GM12873 (cell line): Measurements from ENCODE around the gene PREX1.

ENCODE experiments used
- TF ChIP-seq, protein P1 (sequence below): IDR thresholded peaks from 2 replicates; pipeline ENCODE4 v1.5.1; 2012; ENCODE audit warnings: low read depth, mild to moderate bottlenecking, moderate library complexity, low read length, control low read depth; ENCODE audit not compliant: insufficient read depth; ENCODE audit errors: missing control alignments

Gene PREX1

DNA sequence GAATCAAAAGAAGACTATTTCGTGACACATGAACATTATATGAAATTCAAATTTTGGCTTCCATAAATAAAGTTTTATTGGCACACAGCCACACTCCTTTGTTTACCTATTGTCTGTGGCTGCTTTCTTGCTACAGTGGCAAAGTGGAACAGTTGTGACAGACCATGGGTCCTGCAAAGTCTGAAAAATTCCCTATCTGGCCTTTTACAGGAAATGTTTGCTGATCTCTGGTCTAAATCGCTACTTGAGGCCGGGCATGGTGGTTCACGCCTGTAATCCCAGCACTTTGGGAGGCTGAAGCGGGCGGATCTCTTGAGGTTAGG lies 23.1 kb upstream of the PREX1 start:
- TF ChIP-seq, protein P1, sequence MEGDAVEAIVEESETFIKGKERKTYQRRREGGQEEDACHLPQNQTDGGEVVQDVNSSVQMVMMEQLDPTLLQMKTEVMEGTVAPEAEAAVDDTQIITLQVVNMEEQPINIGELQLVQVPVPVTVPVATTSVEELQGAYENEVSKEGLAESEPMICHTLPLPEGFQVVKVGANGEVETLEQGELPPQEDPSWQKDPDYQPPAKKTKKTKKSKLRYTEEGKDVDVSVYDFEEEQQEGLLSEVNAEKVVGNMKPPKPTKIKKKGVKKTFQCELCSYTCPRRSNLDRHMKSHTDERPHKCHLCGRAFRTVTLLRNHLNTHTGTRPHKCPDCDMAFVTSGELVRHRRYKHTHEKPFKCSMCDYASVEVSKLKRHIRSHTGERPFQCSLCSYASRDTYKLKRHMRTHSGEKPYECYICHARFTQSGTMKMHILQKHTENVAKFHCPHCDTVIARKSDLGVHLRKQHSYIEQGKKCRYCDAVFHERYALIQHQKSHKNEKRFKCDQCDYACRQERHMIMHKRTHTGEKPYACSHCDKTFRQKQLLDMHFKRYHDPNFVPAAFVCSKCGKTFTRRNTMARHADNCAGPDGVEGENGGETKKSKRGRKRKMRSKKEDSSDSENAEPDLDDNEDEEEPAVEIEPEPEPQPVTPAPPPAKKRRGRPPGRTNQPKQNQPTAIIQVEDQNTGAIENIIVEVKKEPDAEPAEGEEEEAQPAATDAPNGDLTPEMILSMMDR: no peak

DNA sequence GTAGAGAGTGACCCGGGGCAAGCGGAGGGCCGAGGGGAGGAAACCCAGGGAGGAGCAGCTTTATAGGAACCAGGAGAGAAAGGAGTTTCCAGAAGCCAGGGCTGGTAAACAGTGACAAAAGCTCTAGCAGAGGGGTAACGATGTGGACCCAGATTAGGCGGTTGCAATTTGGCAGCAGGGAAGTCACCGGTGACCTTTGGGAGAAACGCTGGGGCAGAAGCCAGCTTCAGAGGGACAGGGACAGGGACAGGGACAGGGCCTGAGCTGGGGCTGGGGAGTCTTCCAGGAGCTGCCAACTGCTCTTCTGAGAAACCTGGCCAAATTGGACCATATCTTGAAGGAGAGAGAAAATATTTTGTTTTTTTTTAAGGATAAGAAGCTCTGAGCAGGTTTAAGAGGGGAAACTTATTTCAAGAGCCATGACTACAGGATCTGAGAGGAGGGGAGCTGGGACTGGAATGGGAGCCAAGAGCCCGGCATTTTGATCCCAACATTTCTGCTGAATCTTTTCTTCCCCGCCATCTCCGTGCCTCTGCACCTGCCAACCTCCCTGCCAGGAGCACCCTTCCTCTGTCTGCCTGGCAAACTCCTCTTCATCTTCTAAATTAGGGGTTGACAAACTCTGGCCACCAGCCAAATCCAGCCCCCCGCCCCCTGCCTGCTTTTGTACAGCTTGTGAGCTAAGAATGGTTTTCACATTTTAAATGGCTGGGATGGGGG lies 22.6 kb upstream of the PREX1 start:
- TF ChIP-seq, protein P1: no peak

DNA sequence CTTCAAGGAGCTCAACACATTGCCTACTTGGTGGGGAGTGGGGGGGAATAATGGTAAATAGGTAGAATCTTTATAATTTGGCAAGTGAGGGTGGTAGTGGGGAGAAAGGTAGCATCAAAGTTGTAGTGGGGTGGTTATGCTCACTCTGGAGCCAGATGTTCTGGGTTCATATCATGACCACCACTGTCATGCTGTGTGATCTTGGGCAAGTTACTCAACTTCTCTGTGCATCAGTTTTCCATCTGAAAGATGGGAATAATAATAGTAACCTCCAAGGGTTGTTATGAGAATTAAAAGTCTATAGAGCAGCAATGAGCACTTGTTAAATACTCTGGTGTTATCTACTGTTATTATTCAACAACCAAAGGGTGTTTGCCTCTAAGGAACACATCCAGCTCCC lies 22.0 kb upstream of the PREX1 start:
- TF ChIP-seq, protein P1: no peak

DNA sequence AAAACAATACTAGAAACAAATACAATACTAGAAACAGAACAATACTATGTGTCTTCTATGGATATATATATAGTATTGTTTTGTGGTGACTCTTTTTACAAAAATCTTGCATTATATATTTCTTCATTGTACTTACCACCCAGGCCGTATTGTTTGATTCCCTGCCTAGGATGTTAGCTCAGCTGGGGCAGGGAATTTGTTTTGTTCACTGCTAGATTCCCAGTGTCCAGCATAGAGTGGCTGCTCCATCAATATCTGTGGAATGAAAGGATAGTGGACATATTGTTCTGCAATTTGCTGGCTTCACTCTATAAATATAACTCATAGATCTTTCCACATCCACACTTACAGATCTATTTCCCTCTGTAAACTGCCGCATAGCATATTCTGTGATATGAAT lies 21.5 kb upstream of the PREX1 start:
- TF ChIP-seq, protein P1: no peak

DNA sequence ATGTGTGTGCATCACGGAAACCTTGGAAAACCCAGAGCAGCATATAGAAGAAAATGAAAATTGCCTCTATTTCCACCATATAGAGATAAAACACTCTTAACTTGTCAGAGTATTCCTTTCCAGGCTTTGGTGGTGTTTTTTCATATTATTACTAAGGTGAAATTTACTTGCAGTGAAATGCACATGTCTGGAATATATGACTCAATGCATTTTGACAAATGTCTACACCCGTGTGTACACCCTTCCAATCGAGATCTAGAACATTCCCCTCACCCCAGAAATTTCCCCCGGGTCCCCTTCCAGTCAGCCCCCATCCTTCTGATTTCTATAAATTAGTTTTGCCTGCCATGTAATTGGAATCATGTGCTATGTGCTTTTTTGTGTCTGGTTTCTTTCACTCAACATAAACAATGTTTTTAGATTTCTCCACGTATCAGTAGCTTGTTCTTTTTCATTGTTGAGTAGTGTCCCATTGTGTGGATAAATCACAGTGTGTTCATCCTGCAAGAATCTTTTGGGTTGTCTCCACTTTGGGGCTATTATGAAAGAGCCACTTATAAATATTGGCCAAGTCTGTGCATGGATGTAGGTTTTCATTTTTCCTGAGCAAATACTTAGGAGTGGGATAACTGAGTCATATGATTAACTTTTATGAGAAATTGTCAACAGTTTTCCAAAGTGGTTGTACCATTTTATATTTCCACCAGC lies 19.9 kb upstream of the PREX1 start:
- TF ChIP-seq, protein P1: no peak

DNA sequence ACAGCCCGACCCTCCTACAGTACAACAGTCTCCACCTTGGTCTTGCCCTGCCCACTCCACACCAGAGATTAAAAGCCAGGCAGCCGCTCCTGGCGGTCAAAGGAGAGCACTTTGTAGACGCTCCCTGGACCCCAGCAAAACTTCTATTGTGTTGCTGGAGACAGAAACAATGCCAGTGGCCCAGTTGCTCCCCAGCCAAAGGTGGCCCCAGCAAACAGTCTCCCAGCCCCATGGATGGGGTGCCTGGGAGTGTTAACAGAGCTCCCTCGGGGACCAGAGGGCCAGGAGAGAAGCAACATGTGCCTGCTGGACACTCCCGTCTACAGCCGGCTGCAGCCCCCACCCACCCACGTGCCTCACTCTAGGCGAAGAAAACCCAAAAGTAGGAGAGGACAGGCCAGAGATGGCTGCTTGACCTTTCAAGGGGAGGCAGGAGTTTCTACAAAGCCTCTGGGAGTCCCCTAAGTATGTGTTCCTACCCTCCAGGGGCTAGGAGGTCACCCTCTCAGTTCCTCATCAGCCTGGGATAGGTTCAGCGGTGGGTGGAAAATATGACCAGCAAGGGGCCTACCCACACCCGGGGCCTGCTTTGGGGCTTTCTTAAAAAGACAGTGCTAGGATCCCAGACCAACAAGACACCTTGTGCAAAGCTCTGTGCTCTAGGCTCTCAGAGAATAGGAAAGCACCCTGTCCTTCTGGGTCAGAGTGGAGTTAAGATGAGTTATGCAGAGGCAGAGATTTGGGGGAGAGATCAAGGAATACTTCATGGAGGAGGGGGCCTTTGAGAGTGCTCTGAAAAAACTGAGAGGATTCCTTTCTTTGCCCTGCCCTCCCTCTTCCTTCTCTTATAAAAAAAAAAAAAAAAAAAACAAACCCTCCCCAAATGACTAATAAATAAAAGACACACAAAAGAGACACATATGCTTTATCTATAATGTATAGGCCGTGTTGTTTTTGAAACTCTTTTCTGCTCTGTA lies 19.0 kb upstream of the PREX1 start:
- TF ChIP-seq, protein P1: no peak

DNA sequence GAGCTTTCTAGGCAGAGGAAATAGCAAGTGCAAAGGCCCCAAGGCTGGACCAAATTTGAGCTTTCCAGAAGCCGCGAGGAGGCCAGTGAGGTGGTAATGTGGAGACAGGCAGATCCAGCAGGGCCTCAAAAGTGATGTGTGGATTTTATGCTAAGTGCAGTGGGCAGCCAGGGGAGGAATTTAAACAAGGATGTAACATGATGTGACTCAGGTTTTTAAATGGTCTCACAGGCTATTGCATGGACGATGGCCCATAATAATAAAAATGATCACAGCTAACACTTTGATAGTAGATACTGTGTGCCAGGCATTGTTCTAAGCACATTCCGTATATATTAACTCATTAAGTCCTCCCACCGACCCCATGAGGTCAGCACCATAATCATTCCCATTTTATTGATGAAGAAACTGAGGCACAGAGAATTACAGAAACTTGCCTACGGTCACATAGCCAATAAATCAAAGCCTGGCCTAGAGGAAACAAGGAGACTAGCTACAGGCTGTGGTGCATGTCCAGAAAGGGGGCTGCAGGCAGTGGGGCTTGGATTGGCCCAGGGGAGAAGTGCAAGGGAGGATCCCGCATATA lies 18.0 kb upstream of the PREX1 start:
- TF ChIP-seq, protein P1: no peak
